ENCODE data around the gene KIR2DL1.
"Not testable (repeated sequence)": the region's sequence is repeated elsewhere in the genome, so short reads cannot be mapped to it uniquely, and the experiment has no call there.

The KIR2DL1 gene

GRCh38 chr19:54769646-54770045 is at the start of gene KIR2DL1:
Gene KIR2DL1 (plus strand): TSS chr19:54769793. CDS start chr19:54769851, 58 bp downstream.
- not testable (repeated sequence) for DNase-seq (ENCODE audit: low spot score)

- no peak for DNase-seq (ENCODE audit: low spot score)
These were observed 45.5 kb upstream of the KIR2DL1 start, which contains the start of gene KIR3DL3 for GRCh38 chr19:54724142-54724541. Gene KIR3DL3 (plus strand): TSS chr19:54724442. CDS start chr19:54724497, 55 bp downstream.

- DNase-seq (ENCODE audit: low spot score), result no peak
These were observed 44.9 kb upstream of the KIR2DL1 start for GRCh38 chr19:54724644-54725043.

GRCh38 chr19:54725321-54725720 is 44.3 kb upstream of the KIR2DL1 start:
- no peak for DNase-seq (ENCODE audit: low spot score)

- DNase-seq (ENCODE audit: low spot score), result no peak
These were observed 42.0 kb upstream of the KIR2DL1 start for GRCh38 chr19:54727562-54727961.

- DNase-seq (ENCODE audit: low spot score), result no peak
These were observed 41.4 kb upstream of the KIR2DL1 start for GRCh38 chr19:54728167-54728566.

GRCh38 chr19:54729416-54730188 is 40.0 kb upstream of the KIR2DL1 start:
- no peak for DNase-seq (ENCODE audit: low spot score)

GRCh38 chr19:54731191-54731590 is 38.4 kb upstream of the KIR2DL1 start:
- no peak for DNase-seq (ENCODE audit: low spot score)

GRCh38 chr19:54738306-54738705 is 31.3 kb upstream of the KIR2DL1 start, which contains the start of gene KIR2DL3:
Gene KIR2DL3 (plus strand): TSS chr19:54738513. CDS start chr19:54738546, 33 bp downstream.
- DNase-seq (ENCODE audit: low spot score), result not testable (repeated sequence)

- DNase-seq (ENCODE audit: low spot score), result no peak
These were observed 30.9 kb upstream of the KIR2DL1 start for GRCh38 chr19:54738715-54739114.

GRCh38 chr19:54739587-54740497 is 29.8 kb upstream of the KIR2DL1 start:
- DNase-seq (ENCODE audit: low spot score), result no peak

- not testable (repeated sequence) for DNase-seq (ENCODE audit: low spot score)
These were observed 27.6 kb upstream of the KIR2DL1 start for GRCh38 chr19:54741950-54742349.

GRCh38 chr19:54744080-54744479 is 25.5 kb upstream of the KIR2DL1 start:
- not testable (repeated sequence) for DNase-seq (ENCODE audit: low spot score)

- not testable (repeated sequence) for DNase-seq (ENCODE audit: low spot score)
These were observed 21.8 kb upstream of the KIR2DL1 start for GRCh38 chr19:54747614-54748322.

- not testable (repeated sequence) for DNase-seq (ENCODE audit: low spot score)
These were observed 19.3 kb upstream of the KIR2DL1 start for GRCh38 chr19:54750276-54750675.

GRCh38 chr19:54756204-54757110 is 13.1 kb upstream of the KIR2DL1 start:
- DNase-seq (ENCODE audit: low spot score), result not testable (repeated sequence)

GRCh38 chr19:54758577-54758976 is 11.0 kb upstream of the KIR2DL1 start:
- DNase-seq (ENCODE audit: low spot score), result not testable (repeated sequence)

- not testable (repeated sequence) for DNase-seq (ENCODE audit: low spot score)
These were observed 5.4 kb upstream of the KIR2DL1 start for GRCh38 chr19:54764219-54764618.

GRCh38 chr19:54766464-54766863 is 3.1 kb upstream of the KIR2DL1 start:
- not testable (repeated sequence) for DNase-seq (ENCODE audit: low spot score)

GRCh38 chr19:54770511-54770910 is 918 bp downstream of the KIR2DL1 start:
- DNase-seq (ENCODE audit: low spot score), result not testable (repeated sequence)
